WI38 (cell line): ENCODE results near the gene NCL.

Source experiments
- H3K4me3 ChIP-seq: 2 replicates; pipeline ENCODE4 v1.5.1; 2011; ENCODE audit warnings: low read depth, mild to moderate bottlenecking, control low read depth, low read length
- TF ChIP-seq, protein P1 (sequence below): IDR thresholded peaks from 2 replicates; pipeline ENCODE4 v1.5.1; 2012; ENCODE audit warnings: low read depth, mild to moderate bottlenecking, control low read depth, low read length

Gene NCL

GRCh38 chr2:231490801-231491200 is 26.5 kb upstream of the NCL start:
- H3K4me3 ChIP-seq: no peak overlapping the region
- TF ChIP-seq, protein P1, sequence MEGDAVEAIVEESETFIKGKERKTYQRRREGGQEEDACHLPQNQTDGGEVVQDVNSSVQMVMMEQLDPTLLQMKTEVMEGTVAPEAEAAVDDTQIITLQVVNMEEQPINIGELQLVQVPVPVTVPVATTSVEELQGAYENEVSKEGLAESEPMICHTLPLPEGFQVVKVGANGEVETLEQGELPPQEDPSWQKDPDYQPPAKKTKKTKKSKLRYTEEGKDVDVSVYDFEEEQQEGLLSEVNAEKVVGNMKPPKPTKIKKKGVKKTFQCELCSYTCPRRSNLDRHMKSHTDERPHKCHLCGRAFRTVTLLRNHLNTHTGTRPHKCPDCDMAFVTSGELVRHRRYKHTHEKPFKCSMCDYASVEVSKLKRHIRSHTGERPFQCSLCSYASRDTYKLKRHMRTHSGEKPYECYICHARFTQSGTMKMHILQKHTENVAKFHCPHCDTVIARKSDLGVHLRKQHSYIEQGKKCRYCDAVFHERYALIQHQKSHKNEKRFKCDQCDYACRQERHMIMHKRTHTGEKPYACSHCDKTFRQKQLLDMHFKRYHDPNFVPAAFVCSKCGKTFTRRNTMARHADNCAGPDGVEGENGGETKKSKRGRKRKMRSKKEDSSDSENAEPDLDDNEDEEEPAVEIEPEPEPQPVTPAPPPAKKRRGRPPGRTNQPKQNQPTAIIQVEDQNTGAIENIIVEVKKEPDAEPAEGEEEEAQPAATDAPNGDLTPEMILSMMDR: no peak

- TF ChIP-seq, protein P1: peak; percentile 43
Observed at GRCh38 chr2:231489990-231490389, 25.7 kb upstream of the NCL start.

DNA sequence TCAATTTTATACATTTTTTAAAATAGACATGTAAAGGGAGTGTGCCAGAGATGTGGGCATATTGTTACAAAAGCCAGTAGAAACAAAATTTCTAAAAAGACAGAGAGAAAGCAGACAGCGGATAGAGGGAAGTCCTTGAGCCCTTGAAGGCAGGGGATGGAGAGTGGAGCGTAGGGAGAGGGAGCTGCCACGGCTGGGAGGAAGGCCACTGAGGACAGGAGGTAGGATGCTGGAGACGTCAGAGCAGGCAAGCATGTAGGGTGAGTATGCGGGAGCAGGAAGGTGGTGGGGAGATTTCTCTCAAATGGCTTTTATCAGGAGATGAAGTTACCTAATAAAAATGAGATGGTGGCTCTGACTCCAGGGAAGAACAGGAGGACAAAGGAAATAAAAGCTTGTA is 24.0 kb upstream of the NCL start:
- TF ChIP-seq, protein P1: no peak
- H3K4me3 ChIP-seq: no peak overlapping the region

More at GRCh38 chr2:231489990-231490389, 25.7 kb upstream of the NCL start:
- H3K4me3 ChIP-seq: no peak overlapping the region

GRCh38 chr2:231486851-231487596 is 22.7 kb upstream of the NCL start:
- no peak overlapping the region for H3K4me3 ChIP-seq
- TF ChIP-seq, protein P1: no peak

GRCh38 chr2:231483398-231484329 is 19.4 kb upstream of the NCL start:
- TF ChIP-seq, protein P1: no peak
- H3K4me3 ChIP-seq: no peak overlapping the region

GRCh38 chr2:231482806-231483391 is 18.6 kb upstream of the NCL start:
- TF ChIP-seq, protein P1: peak; percentile 92
- H3K4me3 ChIP-seq: no peak overlapping the region
